ENCODE data around the gene ILKAP.

The ILKAP gene

DNA sequence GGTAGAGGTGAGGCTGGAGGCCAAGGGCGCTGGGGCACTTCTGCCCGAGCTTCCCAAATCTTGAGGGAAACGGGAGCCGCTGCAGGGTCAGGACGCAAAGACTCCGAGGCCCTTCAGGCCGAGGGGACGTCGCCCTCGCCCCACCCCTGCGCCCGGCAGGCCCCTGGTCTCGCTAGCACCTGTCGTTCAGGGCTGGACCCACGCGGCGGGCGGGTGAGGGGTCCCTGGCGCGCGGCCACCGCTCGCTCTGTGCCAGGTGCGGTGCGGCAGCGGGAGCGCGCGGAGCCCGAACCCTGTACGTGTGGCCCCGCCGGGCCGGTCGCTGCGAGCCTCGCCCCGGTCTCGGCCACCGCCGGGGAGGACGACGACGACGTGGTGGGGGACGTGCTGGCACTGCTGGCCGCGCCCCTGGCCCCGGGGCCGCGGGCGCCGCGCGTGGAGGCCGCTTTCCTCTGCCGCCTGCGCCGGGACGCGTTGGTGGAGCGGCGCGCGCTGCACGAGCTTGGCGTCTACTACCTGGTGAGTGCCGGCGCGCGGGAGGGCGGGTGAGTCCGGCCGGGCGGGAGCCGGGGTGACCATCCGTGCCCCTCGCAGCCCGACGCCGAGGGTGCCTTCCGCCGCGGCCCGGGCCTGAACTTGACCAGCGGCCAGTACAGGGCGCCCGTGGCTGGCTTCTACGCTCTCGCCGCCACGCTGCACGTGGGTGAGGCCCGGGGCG is 39.9 kb downstream of the ILKAP start:
- DNase-seq: no peak

DNA sequence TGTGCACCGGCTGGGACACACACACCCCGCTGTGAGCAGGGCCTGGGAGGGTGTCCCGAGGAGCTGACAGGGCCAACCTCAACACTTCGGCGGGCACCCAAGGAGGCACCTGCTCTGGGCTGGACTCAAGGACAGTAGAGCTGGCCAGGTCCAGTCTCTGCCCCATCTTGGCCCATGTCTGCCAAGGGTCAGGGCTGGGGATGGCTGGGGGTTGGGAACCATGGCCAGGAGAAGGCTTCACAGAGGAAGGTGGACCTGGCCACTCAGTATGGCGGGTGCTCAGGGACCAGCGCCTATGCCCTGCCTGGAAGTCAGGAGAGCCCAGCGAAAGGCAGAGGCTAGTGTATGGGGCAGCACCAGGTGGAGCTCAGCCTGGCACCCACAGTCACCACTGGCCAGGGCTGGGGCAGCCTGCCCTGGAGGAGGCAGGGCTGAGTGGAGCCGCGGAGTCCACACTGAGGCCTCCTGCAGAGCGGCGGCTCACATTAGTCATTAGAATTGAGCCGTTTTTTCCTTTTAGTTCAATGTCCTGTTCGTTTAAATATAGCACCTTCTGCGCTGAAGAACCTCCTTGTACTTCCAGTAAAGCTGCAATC is 40.6 kb downstream of the ILKAP start:
- DNase-seq: no peak

DNA sequence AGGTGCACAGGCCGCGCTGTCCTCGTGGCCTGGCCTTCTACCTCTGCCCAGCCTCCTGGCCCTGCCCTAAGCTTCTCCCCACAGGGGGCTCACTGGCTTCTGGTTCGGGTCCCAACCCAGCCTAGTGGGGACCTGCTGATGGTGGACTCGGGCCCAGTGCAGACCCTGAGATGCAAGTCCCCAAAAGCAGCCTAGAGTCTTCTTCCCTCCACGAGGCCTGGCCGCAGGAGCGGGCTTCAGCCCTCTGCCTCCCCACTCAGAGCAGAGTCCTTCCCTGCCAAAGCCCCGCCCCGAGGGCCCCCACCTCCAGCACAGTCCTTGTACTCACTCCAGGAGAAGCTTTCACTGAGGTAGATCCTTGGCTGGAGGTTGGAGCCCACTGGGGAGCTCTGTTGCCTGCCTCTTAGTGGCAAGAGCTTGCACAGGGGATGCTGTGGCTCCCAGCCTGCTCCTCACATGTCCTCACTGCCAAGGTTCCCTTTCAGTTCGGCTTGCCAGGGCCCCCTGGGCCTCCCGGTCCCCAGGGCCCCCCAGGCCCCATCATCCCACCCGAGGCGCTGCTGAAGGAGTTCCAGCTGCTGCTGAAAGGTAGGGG is 41.1 kb downstream of the ILKAP start:
- no peak for DNase-seq

DNA sequence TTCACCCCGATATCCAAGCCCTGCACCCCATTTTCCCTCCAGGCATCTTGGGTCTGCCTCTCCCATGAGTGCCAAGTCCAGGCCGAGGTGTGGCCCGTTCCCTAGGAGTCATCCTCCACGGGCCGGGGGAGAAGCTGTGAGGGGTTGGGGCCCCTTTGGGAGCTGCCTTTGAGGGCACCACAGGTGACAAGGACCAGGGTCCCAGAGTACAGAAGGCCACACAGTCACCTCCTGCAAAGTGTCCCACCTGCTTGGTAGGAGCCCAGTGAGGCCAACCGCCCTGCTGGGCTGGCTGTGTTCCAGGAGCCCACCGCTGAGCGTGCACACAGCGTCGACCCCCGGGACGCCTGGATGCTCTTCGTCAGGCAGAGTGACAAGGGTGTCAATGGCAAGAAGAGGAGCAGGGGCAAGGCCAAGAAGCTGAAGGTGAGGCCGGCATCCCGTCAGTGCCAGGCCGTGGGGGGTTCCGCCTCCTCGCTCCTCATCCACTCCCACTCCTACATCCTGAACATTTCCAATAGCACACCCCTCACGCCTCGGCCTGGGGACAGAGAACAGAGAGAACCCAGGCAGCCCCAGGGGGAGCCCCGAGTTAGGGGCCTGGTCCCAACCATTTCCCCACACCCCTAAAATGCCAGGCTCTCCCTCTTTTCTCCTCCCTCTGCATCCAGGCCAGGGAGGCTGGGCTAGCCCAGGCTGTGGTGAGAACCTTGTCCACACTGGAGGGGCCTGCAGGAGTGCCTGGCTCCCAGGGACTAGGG is 42.0 kb downstream of the ILKAP start:
- DNase-seq: no peak

DNA sequence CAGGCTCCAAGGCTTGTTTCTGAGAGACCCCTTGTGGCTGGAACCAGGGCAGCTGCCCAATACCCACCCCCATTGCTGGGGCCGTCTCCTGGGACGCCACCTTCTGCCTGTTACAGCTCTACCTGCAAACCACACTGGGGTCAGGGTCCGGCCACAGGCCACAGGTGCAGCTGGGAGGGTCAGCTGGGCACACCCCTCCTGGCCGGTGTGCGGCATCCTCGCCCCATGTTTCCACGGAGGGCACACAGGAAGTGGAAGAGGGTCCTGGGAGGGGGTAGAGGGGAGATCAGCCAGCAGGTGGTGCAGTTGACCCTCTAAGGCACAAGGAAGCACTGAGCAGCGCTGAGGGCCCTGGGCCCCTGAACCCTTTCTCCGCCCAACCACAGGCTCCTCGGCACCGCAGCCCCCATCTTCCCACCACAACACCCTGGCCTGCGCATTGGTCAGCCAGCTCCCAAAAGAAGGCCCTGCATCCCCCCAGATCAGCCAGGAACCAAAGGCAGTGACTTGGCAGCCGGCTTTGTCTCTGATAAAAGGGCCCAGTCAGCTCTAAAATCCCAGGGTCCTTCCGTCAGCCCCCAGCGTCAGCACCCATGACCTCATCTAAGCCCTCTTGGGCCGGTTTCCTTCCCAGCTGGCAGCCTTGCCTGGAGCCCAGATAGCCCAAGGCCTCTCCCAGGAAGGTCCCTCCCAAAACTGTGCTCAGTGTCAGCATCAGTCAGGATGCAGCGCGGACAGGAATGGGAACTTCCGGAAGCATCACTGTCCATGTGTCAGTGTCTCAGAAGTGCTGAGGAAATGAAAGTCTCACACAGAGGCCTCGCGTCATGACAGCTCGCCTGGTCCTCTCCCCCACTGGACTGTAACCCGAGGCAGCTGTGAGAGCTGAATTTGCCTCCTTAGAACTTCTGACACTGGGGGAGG is 43.0 kb downstream of the ILKAP start:
- DNase-seq: no peak

DNA sequence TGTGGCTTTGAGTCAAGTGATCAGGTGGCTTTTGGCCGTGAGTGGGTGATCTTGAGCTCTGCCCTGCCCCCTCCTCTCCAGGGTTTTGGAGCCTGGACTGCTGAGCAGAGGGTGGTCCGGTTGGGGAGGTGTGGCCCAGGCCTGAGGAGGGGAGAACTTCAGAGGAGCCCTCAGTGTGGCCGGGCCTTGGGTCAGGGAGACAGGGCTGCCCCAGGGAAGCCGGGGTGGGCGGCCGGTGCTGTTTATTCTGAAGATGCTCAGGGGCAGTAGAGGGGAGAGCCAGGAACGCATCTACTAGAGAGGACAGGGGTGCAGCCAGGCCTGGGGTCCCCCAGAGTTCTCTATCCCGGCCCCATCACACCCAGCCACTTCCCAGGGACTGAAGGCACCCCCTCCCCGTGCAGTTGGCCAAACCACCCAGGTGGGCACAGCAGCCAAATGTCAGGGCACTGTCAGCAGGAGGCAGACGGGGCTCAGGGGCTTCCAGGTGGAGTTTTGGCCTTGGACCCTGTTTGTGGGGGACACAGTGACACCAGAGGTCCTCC is 43.8 kb downstream of the ILKAP start:
- DNase-seq: no peak

DNA sequence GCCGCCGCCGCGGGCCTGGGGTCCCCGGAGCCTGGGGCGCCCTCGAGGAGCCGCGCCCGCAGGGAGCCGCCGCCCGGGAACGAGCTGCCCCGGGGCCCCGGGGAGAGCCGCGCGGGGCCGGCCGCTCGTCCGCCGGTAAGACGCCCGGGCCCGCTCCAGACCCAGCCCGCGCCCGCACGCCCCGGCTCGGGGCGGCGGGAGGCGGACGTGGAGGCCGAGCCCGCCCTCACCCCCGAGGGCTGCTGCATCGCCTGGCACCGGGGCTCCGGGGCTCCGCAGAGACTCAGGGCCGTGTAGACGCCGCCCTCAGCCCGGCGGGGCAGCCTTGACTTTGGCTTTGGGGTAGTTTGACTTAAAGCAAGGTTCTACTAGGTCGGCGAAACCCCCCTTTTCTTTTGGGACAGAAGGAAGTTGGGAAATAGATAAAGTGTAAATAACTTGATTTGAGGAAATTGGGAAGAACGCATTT is 44.4 kb downstream of the ILKAP start:
- DNase-seq: no peak

DNA sequence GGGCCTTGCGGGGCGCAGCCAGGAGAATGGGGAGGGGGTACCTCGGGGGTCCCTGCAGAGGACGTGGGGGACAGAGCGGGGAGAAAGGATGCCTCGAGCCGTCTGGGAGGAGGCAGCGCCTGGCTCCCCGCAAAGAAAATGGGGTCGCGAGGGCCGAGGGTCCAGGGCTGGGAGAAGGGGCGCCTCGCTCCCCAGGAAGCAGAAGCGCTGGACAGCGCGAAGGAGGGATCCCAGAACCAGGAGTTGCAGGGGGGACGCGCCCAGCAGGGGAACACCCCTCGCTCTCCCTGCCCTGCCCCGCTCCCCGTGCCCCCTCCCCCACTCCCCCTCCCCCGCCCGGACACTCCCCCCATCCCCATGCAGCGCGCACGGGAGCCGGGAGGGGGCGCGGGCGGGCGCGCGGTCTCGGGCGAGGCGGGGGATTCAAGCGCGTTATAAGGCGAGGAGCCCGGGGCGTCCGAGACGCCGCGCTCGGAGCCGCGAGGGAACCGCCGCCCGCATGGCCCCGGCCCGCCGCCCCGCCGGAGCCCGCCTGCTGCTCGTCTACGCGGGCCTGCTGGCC is 44.9 kb downstream of the ILKAP start, which contains the start of gene ERFE:
Gene ERFE (plus strand): TSS at position 462 of the 562 bp plus-strand sequence. CDS start 38 bp downstream, at position 500.
- DNase-seq: peak; percentile 49

DNA sequence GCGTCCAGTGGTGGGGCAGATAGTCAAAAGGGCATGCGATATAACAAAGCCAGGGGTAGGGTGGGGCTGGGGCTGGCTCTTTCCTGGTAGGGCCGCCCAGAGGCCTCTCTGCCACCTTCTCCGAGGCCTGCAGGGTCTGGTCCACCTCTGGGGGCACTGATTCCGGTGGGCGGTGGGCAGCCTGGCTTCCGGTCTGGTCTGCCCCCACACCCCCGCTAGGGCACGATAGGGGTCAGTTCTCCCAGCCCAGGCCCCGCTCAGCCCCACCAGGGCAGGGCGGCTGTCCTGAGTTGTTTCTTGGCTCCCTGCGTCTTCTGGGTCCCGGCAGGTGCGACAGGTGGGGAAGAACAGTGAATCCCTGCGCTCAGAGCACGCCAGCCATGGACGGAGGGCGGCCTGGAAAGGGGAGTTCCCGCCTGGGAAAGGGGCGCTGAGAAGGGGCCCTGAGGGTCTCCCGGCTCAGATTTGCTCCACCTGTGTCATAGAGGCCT is 45.4 kb downstream of the ILKAP start:
- DNase-seq: no peak

DNA sequence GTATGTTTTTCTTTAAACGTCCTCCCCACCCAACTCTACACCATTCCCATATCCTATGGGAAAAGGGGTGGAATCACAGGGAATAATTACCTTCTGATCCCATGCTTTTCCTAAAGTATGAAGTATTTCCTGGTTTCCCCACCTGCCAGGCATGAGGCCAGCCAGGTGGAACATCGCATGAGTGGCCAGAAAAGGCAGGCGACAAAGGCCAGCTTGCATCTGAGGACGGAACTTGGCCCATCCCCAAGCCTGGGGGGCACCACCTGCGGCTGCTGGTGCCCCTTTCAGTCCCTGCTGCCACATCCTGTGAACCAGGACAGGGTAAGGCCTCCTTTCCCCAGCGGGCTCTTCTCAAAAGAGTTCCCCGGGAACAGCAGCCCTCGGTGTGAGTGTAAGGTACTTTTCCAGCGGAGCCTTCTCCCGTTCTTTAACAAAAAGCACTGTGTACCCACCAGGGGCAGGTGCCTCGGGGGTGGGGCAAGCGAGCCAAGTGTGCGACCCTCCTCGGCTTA is 45.9 kb downstream of the ILKAP start:
- DNase-seq: no peak

DNA sequence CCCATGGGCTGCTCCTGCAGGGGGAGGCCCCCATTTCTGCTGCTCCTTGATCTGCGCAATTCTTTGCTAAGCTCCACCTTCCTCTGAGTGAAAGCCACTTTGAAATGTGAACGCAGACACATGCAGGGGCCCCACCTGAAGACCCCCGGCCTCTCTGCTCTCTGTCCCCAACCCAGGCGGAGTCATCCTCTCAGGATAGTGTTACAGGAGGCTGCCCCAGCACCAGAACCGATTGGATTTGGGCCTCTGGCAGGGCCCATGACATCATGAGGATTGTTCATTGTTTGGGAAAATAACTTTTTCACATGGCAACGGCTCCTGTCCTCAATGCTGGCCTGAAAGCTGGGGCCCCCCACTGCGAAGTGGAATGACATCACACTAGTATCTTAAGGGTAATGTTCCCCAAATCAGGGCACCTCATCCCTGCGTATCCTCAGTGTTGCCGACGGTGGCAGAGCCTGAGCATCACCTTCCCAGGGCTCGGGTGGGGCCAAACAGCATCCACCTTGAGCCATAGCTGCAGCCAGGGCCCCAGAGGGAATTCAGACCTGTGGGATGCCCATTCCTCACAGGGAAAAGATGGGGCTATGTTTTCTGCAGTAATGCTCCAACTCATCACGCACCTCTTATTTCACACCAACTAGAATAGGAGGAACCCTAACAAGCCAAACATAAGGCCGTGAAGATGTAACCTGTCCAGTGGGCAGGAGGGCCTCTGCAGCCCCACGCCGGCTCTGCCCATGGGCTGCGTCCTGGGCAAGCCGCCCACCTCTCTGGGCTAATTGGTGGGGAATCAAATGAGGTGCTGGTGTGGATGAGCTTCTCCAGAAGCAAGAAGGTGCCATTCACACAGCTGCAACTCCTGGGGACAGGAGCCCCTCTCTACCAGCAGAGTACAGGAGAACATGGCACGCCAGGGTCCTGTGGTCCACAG is 47.5 kb downstream of the ILKAP start:
- DNase-seq: no peak

DNA sequence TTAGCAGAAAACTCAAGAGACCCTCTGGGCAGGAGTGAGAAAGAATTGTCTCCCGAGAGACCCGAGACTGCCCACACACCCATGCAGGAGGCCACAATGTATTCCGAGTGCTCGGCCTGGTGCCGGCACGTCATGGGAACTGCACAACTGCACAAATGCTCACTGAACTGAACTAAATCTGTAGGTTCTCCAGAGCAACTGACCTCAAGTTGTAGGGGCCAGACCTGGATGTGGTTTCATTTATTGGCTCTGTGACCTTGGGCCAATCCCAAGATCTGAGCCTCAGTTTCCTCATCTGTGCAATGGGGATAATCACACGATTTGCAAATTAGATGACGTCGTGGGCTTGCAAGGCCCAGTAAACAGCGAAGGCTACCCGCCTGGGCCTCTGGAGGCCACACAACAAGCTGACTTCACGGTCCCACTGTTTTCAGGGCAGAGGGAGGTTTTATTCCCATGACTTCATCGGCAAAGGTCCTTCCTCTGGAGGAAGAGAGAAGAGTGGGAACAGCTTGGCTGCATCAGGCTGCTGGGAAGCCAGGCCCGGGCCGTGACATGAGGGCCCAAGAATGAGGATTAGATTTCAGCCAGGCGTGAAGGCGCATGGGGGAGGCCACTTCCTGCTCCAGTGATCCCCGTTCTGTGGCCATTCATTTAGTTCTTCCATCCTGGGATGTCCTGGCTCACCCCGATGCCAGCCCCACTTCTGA is 48.3 kb downstream of the ILKAP start:
- no peak for DNase-seq

DNA sequence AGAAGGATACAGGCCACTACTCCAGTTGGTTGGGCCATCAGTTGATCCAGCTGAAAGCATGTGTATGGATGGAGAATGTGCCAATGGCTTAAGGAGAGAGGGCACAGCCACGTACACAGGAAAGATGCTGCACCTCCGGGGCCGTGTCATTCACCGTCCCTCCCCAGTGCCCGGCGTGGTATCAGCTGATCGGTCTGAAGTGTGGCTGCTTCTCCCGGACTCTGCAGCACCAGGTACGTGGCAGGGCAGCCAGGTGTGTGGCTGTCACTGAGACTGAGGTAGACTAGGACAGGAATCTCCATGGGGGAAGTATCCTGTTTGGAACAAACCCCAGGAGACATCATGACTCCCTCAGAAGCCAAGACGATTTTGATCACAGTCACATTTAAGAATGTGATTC is 48.9 kb downstream of the ILKAP start:
- no peak for DNase-seq

DNA sequence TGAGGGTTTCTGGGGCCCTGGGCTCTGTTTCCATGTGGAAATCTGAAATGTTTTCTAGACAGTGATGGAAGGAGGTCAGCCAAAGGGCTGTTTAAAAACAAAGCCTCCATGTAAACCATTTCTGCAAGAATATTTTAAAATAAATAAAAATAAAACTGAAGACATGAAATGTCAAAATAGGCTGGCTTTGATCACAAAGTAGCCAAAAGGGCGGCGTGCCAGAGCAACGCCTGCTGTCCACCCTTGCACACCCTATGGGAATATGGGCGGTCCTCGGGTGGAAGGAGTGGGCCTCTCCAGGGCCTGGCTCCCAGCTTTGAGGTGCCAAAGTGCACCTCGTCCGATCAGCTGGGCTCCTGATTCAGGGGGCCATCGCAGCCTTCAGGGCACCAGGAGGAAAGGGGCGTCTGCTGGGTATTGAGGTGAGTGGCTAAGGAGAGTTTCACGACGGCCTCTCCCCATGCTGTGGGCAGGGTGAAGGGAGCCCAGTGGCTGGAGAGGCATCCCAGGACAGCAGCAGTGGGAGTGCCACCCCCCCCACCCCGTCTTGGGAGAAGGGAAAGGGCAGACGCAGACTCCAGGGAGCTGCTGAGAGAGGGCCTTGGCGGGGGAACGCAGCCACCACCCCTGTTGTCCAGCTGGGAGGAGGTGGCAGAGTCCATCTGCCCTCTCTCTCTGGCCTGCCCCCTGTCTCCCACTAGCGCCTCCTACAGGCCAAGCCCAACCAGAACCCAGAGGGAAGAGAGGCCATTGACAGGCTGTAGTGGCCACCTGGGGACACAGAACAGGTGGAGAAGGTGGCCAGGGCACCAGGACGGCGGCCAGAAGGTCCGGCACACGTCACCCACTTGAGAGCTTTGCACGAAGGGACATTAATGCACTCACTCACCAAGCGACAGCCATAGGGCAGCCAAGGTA is 50.5 kb downstream of the ILKAP start:
- no peak for DNase-seq

DNA sequence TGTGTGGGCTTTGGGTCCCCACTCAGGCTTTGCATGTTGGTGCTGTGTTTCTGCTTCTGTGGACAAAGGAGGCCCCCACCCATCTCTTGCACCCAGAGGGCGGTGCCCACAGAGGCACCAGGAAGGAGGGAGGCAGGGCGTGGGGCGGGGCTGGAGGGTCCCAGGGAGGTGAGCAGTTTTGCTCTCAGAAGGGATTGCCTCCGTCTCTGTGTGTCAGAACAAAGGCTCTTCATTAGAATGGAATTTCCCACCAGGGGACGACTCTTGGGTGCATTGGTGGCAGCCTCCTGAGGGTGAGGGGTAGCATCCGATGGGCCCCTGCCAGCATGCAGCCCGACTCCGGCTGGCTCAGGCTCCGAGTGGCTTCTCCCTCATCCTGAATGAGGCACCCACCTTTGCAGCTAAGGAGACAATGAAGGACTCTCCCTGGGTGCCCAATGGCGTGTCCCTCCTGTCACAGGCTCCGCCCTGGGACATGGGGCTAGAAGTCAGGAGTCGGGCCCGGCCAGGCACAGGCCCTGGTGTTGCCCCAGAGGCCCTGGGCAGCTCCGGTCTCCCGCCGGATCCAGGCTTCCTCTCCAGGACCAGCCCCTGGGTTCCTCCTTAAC is 51.8 kb downstream of the ILKAP start:
- no peak for DNase-seq

DNA sequence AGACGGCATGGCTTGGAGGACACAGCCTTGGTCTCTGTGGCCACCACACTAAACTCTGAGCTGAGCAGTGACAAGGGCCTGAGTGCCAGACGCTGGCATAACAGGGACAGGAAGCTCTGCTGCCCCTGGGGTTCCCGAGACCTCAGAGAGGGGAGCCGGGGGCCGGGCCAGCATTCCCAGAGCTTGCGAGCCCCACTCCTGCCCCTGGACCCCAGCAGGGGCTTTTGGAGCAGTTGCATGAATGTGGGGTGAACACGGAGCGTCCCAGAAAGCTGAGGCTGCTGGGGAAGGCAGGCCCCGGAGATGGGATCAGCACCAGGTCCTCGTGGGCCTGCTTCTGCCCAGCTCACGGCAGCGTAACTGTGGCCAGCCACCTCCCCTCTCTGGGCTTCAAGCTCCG is 52.3 kb downstream of the ILKAP start:
- no peak for DNase-seq

DNA sequence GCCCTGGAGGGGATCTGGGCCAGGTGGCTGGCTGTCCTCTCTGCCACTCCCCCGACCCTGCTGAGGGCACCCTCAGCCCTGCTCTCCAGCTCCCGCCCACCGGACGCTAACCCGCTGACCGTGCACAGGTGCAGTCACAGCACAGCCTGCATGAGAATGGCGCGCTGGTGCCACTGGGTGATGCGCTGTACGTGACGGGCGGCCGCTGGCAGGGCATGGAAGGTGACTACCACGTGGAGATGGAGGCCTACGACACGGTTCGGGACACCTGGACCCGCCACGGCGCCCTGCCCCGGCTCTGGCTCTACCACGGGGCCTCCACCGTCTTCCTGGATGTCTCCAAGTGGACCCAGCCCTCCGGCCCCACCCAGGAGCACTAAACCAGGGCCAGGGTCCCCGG is 52.8 kb downstream of the ILKAP start:
- no peak for DNase-seq
